Measurements from ENCODE around the gene AGTRAP.

- TF ChIP-seq POLR2A (IDR thresholded peaks at IDR 0.05) (no peak), CTCF (IDR thresholded peaks at IDR 0.05) (no peak)
Observed at GRCh38 chr1:11691302-11691914, 44.5 kb upstream of the AGTRAP start, which contains the start of gene DRAXIN.

All from adrenal gland (tissue), 5 donors.